GM23248 (cell line): Measurements from ENCODE around the gene PSMD6. TPM values are rescaled to one million over a fixed set of nuclear protein-coding genes. Genes with fewer than 3 reads are reported as not detected.
A peak's percentile ranks its signal among the peaks of the same experiment; 100 is the strongest.

Source experiments
- DNase-seq: peaks from one replicate; pipeline ENCODE4 v3.0.0-alpha.2; 2015
- H2AFZ ChIP-seq: fragments of 200-600 bp; sonication (generic); 2 replicates; pipeline ENCODE4 v1.6.1; 2016; ENCODE audit warnings: antibody characterized with exemption
- H3F3A ChIP-seq: fragments of 200-600 bp; sonication (generic); 2 replicates; pipeline ENCODE4 v1.6.1; 2016; ENCODE audit warnings: mild to moderate bottlenecking, antibody characterized with exemption, mixed run types; ENCODE audit not compliant: insufficient read depth
- H3K27ac ChIP-seq: fragments of 200-600 bp; sonication (generic); 2 replicates; pipeline ENCODE4 v1.5.1; 2016; ENCODE audit warnings: mild to moderate bottlenecking
- H3K27me3 ChIP-seq: fragments of 200-600 bp; sonication (generic); replicated peaks from 2 replicates; pipeline ENCODE4 v1.6.1; 2016; ENCODE audit warnings: mild to moderate bottlenecking; ENCODE audit not compliant: insufficient read depth
- H3K36me3 ChIP-seq: fragments of 200-600 bp; sonication (generic); 2 replicates; pipeline ENCODE4 v1.6.1; 2016; ENCODE audit warnings: low read depth, mild to moderate bottlenecking
- H3K4me1 ChIP-seq: fragments of 200-600 bp; sonication (generic); 2 replicates; pipeline ENCODE4 v1.6.1; 2016; ENCODE audit warnings: mild to moderate bottlenecking; ENCODE audit not compliant: insufficient read depth
- H3K4me2 ChIP-seq: fragments of 200-600 bp; sonication (generic); one replicate; pipeline ENCODE4 v1.6.1; 2016; ENCODE audit warnings: mild to moderate bottlenecking; ENCODE audit not compliant: unreplicated experiment
- H3K4me3 ChIP-seq: fragments of 200-600 bp; sonication (generic); 2 replicates; pipeline ENCODE4 v1.5.1; 2016; ENCODE audit warnings: mild to moderate bottlenecking
- H3K79me2 ChIP-seq: fragments of 200-600 bp; sonication (generic); 2 replicates; pipeline ENCODE4 v1.6.1; 2016; ENCODE audit warnings: mild to moderate bottlenecking; ENCODE audit not compliant: insufficient read depth
- H3K9ac ChIP-seq: fragments of 200-600 bp; sonication (generic); 2 replicates; pipeline ENCODE4 v1.6.1; 2016; ENCODE audit warnings: mild to moderate bottlenecking
- H3K9me2 ChIP-seq: fragments of 200-600 bp; sonication (generic); 2 replicates; pipeline ENCODE4 v1.6.1; 2016; ENCODE audit warnings: mixed run types, mild to moderate bottlenecking, moderate library complexity; ENCODE audit not compliant: insufficient read depth
- H3K9me3 ChIP-seq: fragments of 200-600 bp; sonication (generic); one replicate; pipeline ENCODE4 v1.6.1; 2017; ENCODE audit warnings: low read depth
- H4K20me1 ChIP-seq: fragments of 200-600 bp; sonication (generic); 2 replicates; pipeline ENCODE4 v1.6.0; 2016; ENCODE audit not compliant: insufficient read depth
- EZH2 ChIP-seq: fragments of 200-600 bp; sonication (generic); IDR thresholded peaks from 2 replicates; pipeline ENCODE4 v1.6.1; 2018; ENCODE audit warnings: antibody characterized with exemption, mild to moderate bottlenecking; ENCODE audit not compliant: insufficient read depth, poor library complexity, severe bottlenecking
- EZH2phosphoT487 ChIP-seq: fragments of 200-600 bp; sonication (generic); IDR thresholded peaks from 2 replicates; pipeline ENCODE4 v1.6.1; 2018; ENCODE audit warnings: antibody characterized with exemption, moderate library complexity, mild to moderate bottlenecking, low read depth; ENCODE audit not compliant: insufficient read depth
- WGBS, 2 experiments: methylation state at CpG; one replicate each; pipeline ENCODE4 v1.1.6; 2015 to 2017; ENCODE audit warnings: low lambda C conversion rate in 2 of 2, low coverage in 1 of 2; ENCODE audit errors: missing lambda C conversion rate in 2 of 2; 5-methylcytosine and 5-hydroxymethylcytosine counted together
- in situ Hi-C: fragments of 300-500 bp; cut with MboI; formaldehyde crosslinking; loops from 2 replicates; pipeline ENCODE4 v1.15.0; 2020
- polyA plus RNA-seq: library from polyadenylated mRNA; unstranded; fragments of >200 nt; fragmentation: Nextera tagmentation; extraction: Ambion mirVana; gene quantifications from 2 replicates; pipeline ENCODE4 v1.2.1, GENCODE V29; 2016
- small RNA-seq: library from RNA; depleted of rRNA; stranded (forward); fragments of <200 nt; gene quantifications from one replicate; pipeline ENCODE3, GENCODE V24; 2014; ENCODE audit warnings: low read depth, low replicate concordance
- total RNA-seq: library from RNA; depleted of rRNA; stranded (reverse); fragments of >200 nt; shearing (Covaris generic); gene quantifications from 2 replicates; pipeline ENCODE4 v1.2.3, GENCODE V29; 2014; rRNA removed

The PSMD6 gene
- total and polyA plus RNA-seq, 2 experiments from 2014 or later, result 79.5 to 126 TPM

DNA sequence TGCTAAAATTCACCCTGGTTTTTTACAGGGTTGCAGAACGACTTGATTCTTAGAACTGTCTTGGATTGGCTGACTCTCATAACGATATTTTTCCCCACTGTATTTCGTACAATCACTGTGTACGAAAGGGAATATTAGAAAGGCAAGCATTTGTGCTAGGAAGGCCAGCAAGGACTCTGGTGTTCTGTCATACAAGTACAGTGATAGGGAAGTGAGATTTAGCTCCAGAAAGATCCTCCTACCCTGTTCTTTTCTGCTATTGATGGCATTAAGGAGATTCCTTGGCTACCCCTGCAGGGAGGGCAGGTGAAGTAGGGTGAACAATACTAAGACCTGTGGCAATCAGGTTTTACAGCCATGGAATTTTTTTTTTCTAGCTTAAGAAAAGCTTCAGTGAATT, 57.3 kb downstream of the PSMD6 start:
- DNase-seq, result no peak
- Histone ChIP-seq H3K27me3 (no peaks in the 10 kb centered on the region), H3K27ac (no peak overlapping the region), H3K36me3 (no peaks in the 10 kb centered on the region), H3K9me3 (no peaks in the 10 kb centered on the region), H3K4me1 (peaks cover 49% of the 10 kb centered on the region), H3K9me2 (no peaks in the 10 kb centered on the region), H4K20me1 (no peaks in the 10 kb centered on the region), H2AFZ (no peak overlapping the region), H3K4me2 (no peak overlapping the region), H3K4me3 (no peak overlapping the region), H3K79me2 (peaks cover 95% of the 10 kb centered on the region), H3F3A (peaks cover 40% of the 10 kb centered on the region), H3K9ac (no peak overlapping the region)
- WGBS, 2 experiments, result 73 to 75% methylated on average over 4 of the region's 4 CpGs
- in situ Hi-C loops, result no loop called here
- TF ChIP-seq EZH2 (no peak), EZH2phosphoT487 (no peak)

DNA sequence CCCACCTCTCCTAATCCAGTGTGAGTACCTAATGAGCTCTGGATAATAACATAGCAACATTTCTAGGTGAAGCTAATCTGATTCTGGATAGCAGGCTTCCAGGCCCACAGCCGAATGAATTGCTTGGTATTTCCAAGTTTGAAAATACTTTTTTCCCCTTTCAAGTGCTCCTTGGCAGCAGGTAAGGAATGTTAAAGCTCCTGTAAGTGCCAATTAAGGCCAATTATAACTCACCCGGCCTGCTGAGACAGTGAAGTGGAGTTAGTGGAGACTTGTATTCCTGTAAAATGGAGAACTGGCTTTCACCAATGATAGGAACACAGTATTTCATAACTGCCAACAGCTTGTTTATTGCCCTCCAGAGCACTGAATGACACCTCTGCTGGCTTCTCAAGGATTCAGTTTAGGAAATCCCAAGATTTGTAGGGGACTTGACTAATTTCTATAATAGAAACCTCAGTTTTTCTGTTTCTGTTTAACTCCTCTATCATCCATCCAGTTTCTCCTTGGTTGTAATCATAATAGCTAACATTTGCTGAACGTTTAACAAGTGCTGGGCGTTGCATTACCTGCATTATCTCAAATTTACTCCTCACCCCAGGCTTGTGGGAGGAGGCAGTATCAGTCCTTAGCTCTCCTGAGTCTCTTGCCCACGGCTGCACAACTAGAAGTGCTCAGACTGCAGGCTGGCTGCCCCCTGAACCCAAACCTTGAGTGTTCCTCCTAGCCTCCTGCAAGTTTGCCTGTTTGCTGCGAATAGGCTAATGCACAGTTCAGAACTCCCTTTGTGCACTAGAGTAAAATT, 58.4 kb downstream of the PSMD6 start:
- Histone ChIP-seq H3K4me3 (no peak overlapping the region), H3K27ac (no peak overlapping the region), H3K4me1 (peaks cover 48% of the 10 kb centered on the region), H3F3A (peaks cover 44% of the 10 kb centered on the region), H3K9ac (no peak overlapping the region), H3K79me2 (peaks cover 94% of the 10 kb centered on the region), H2AFZ (no peak overlapping the region), H3K9me2 (no peaks in the 10 kb centered on the region), H3K9me3 (no peaks in the 10 kb centered on the region), H3K36me3 (no peaks in the 10 kb centered on the region), H3K27me3 (no peaks in the 10 kb centered on the region), H3K4me2 (no peak overlapping the region), H4K20me1 (no peaks in the 10 kb centered on the region)
- 72 to 78% methylated on average over 6 of the region's 6 CpGs for WGBS, 2 experiments
- in situ Hi-C loops, result no loop called here
- TF ChIP-seq EZH2 (no peak), EZH2phosphoT487 (no peak)
- DNase-seq, result no peak

DNA sequence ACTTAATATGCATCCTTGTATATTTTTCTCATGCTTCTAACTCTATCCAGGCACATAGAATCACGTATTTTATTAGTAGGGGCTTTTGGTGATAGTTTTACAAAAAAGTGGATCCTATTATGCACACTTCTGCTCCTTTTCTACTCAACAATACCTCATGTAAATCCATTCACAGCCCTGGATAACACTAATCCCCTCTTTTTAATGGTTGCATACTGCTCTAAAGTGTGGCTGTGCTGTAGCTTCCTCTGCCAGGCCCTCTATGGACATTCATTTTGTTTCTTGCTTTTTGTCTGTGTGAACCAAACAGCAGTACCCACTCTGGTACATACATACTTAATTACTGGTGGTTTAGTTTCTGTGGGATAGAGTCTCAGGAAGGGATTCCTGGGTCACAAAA, 59.8 kb downstream of the PSMD6 start:
- H3K27me3 ChIP-seq, result no peaks in the 10 kb centered on the region
- peaks cover 94% of the 10 kb centered on the region for H3K79me2 ChIP-seq

DNA sequence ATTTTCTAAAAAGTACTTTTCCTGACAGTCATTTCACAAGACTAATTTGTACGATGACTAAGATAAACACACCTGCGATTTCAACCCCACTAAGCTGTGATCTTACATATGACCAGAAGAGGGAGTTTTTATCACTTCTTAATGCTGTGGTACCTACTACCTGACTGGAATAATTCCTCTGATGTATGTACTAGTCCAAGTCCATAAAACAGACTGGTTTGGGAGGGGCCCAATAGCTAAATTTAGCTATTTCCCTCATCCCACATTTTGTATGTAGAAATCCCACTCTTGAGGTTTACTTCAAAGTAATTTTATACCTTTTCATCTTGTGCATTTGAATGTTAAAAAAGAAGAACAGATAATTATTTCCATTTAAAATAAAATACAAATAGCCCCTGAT, 61.4 kb downstream of the PSMD6 start:
- no peaks in the 10 kb centered on the region for H3K27me3 ChIP-seq
- in situ Hi-C loops, result no loop called here
- H3K4me3 ChIP-seq, result no peak overlapping the region
- 88% methylated on average over 2 of the region's 2 CpGs for WGBS, 2 experiments
- no peak overlapping the region for H3K9ac ChIP-seq
- no peaks in the 10 kb centered on the region for H4K20me1 ChIP-seq
- no peaks in the 10 kb centered on the region for H3K36me3 ChIP-seq
- H3K79me2 ChIP-seq, result peaks cover 95% of the 10 kb centered on the region
- H2AFZ ChIP-seq, result no peak overlapping the region
- H3F3A ChIP-seq, result peaks cover 33% of the 10 kb centered on the region
- H3K9me2 ChIP-seq, result no peaks in the 10 kb centered on the region
- peak; percentile 53 for DNase-seq
- no peaks in the 10 kb centered on the region for H3K9me3 ChIP-seq
- H3K27ac ChIP-seq, result no peak overlapping the region
- no peak overlapping the region for H3K4me2 ChIP-seq
- peaks cover 37% of the 10 kb centered on the region for H3K4me1 ChIP-seq
- TF ChIP-seq EZH2phosphoT487, result no peak
- TF ChIP-seq EZH2, result no peak

More for the DNA sequence above, 59.8 kb downstream of the PSMD6 start:
- in situ Hi-C loops, result no loop called here
- Histone ChIP-seq H3K9ac (no peak overlapping the region), H2AFZ (no peak overlapping the region), H3K36me3 (no peaks in the 10 kb centered on the region), H3K4me2 (no peak overlapping the region), H3K9me3 (no peaks in the 10 kb centered on the region), H3K4me1 (peaks cover 44% of the 10 kb centered on the region), H3K27ac (no peak overlapping the region), H3K4me3 (no peak overlapping the region), H4K20me1 (no peaks in the 10 kb centered on the region), H3F3A (peaks cover 42% of the 10 kb centered on the region), H3K9me2 (no peaks in the 10 kb centered on the region)
- DNase-seq, result no peak
- no peak for TF ChIP-seq EZH2phosphoT487
- TF ChIP-seq EZH2, result no peak
- 95 to 100% methylated on average over 1 of the region's 1 CpG for WGBS, 2 experiments

Small RNA genes within 50 kb of the gene (small RNA-seq; reads per million reads assigned to genes)
- gene RF00012, result not detected

Other genes with a start within 250 kb of the PSMD6 start
- gene C3orf49, start 204.2 kb downstream of the PSMD6 start, total RNA-seq, result not detected in 2 replicates
- not detected in 2 replicates for gene C3orf49, start 204.2 kb downstream of the PSMD6 start, polyA plus RNA-seq
- 54.8 and 71.7 TPM in 2 replicates for gene THOC7, start 159.7 kb downstream of the PSMD6 start, total RNA-seq
- 93.8 and 103 TPM in 2 replicates for gene THOC7, start 159.7 kb downstream of the PSMD6 start, polyA plus RNA-seq
- gene ATXN7, start 159.6 kb downstream of the PSMD6 start, total RNA-seq, result 3.9 and 6.6 TPM in 2 replicates
- gene ATXN7, start 159.6 kb downstream of the PSMD6 start, polyA plus RNA-seq, result 1.8 and 2.4 TPM in 2 replicates
- not detected in 2 replicates for gene SCAANT1, start 111.1 kb downstream of the PSMD6 start, total RNA-seq
- not detected in 2 replicates for gene SCAANT1, start 111.1 kb downstream of the PSMD6 start, polyA plus RNA-seq
- 19.6 and 24.8 TPM in 2 replicates for gene PRICKLE2, start 202.0 kb upstream of the PSMD6 start, total RNA-seq
- 7.0 and 7.3 TPM in 2 replicates for gene PRICKLE2, start 202.0 kb upstream of the PSMD6 start, polyA plus RNA-seq